Measurements from ENCODE around the gene GTPBP6.

DNA sequence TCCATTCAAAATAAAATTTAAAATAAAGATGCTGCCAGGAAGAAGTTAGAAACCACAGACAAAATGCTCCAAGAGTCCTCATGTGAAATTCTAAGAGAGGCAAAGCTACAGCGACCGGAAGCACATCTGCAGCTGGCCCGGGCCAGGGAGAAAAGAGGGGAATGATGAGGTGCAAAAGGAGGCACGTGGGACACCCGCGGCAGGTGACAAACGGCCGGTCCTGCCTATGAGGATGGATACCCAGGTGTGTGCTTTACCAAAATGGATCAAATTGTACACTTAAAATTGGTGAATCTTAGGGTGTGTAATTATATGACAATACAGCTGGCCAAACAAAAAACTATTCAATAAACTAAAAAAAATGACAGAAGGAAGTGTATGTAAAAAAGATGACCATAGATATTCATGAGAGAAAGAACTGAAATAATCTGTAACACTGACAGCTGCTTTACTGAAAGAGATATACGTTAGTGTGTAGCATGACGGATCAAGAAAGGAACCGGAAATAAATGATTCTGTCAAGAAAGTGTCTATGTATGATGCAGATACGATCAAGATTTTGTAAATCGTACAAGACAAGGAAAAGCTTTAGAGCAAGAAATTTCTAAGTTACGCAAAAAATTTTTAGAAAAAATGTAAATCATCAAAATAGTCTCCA is 38.6 kb upstream of the GTPBP6 start:
- no peak for TF ChIP-seq PATZ1 (CRISPR knock-in tag; IDR thresholded peaks at IDR 0.05; ENCODE audit: borderline replicate concordance)
- no peak for TF ChIP-seq SNAI2 (CRISPR knock-in tag; IDR thresholded peaks at IDR 0.05)
- TF ChIP-seq OSR1 (CRISPR knock-in tag; IDR thresholded peaks at IDR 0.05) = no peak
- TF ChIP-seq ARNTL (CRISPR knock-in tag; IDR thresholded peaks at IDR 0.05; ENCODE audit: borderline replicate concordance, low read depth) = no peak
- no peak for TF ChIP-seq ZNF70 (CRISPR knock-in tag; IDR thresholded peaks at IDR 0.05)
- TF ChIP-seq, protein P1, sequence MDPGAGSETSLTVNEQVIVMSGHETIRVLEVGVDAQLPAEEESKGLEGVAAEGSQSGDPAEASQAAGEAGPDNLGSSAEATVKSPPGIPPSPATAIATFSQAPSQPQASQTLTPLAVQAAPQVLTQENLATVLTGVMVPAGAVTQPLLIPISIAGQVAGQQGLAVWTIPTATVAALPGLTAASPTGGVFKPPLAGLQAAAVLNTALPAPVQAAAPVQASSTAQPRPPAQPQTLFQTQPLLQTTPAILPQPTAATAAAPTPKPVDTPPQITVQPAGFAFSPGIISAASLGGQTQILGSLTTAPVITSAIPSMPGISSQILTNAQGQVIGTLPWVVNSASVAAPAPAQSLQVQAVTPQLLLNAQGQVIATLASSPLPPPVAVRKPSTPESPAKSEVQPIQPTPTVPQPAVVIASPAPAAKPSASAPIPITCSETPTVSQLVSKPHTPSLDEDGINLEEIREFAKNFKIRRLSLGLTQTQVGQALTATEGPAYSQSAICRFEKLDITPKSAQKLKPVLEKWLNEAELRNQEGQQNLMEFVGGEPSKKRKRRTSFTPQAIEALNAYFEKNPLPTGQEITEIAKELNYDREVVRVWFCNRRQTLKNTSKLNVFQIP (CRISPR knock-in tag; IDR thresholded peaks at IDR 0.05; ENCODE audit: borderline replicate concordance, low read depth) = no peak
- no peak for TF ChIP-seq TCF4 (CRISPR knock-in tag; IDR thresholded peaks at IDR 0.05; ENCODE audit: borderline replicate concordance)
- no peak for TF ChIP-seq BACH2 (CRISPR knock-in tag; IDR thresholded peaks at IDR 0.05; ENCODE audit: borderline replicate concordance)
- TF ChIP-seq CREB5 (CRISPR knock-in tag; IDR thresholded peaks at IDR 0.05; ENCODE audit: low read depth) = no peak
- TF ChIP-seq ZNF565 (CRISPR knock-in tag; conservative IDR thresholded peaks at IDR 0.05; ENCODE audit: low read depth) = no peak
- no peak for TF ChIP-seq ZFP30 (CRISPR knock-in tag; IDR thresholded peaks at IDR 0.05)
- TF ChIP-seq, protein P2, sequence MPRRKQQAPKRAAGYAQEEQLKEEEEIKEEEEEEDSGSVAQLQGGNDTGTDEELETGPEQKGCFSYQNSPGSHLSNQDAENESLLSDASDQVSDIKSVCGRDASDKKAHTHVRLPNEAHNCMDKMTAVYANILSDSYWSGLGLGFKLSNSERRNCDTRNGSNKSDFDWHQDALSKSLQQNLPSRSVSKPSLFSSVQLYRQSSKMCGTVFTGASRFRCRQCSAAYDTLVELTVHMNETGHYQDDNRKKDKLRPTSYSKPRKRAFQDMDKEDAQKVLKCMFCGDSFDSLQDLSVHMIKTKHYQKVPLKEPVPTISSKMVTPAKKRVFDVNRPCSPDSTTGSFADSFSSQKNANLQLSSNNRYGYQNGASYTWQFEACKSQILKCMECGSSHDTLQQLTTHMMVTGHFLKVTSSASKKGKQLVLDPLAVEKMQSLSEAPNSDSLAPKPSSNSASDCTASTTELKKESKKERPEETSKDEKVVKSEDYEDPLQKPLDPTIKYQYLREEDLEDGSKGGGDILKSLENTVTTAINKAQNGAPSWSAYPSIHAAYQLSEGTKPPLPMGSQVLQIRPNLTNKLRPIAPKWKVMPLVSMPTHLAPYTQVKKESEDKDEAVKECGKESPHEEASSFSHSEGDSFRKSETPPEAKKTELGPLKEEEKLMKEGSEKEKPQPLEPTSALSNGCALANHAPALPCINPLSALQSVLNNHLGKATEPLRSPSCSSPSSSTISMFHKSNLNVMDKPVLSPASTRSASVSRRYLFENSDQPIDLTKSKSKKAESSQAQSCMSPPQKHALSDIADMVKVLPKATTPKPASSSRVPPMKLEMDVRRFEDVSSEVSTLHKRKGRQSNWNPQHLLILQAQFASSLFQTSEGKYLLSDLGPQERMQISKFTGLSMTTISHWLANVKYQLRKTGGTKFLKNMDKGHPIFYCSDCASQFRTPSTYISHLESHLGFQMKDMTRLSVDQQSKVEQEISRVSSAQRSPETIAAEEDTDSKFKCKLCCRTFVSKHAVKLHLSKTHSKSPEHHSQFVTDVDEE (CRISPR knock-in tag; IDR thresholded peaks at IDR 0.05) = no peak
- no peak for TF ChIP-seq PPARA (CRISPR knock-in tag; IDR thresholded peaks at IDR 0.05; ENCODE audit: borderline replicate concordance)
- TF ChIP-seq ZFP3 (CRISPR knock-in tag; IDR thresholded peaks at IDR 0.05) = no peak

All from SK-N-SH treated with all-trans-retinoic acid at 6 μM for 48 hours (cell line).